GM21423 (cell line): Measurements from ENCODE around the gene SELL.
"Not testable (repeated sequence)": the region's sequence is repeated elsewhere in the genome, so short reads cannot be mapped to it uniquely, and the experiment has no call there.

Experiments
- ATAC-seq: cut with Tn5 transposase; IDR thresholded peaks from one replicate; pipeline ENCODE4 v1.9.1; 2021; ENCODE audit warnings: mild to moderate bottlenecking, moderate library complexity; ENCODE audit not compliant: unreplicated experiment

SELL gene

GRCh38 chr1:169670244-169670643, 41.2 kb downstream of the SELL start:
- ATAC-seq = not testable (repeated sequence)

GRCh38 chr1:169667699-169668596, 43.5 kb downstream of the SELL start:
- not testable (repeated sequence) for ATAC-seq

GRCh38 chr1:169667227-169667639, 44.2 kb downstream of the SELL start:
- ATAC-seq = peak; percentile 75

- not testable (repeated sequence) for ATAC-seq
Measured at GRCh38 chr1:169662680-169663079, 48.7 kb downstream of the SELL start.

GRCh38 chr1:169661066-169661465, 50.4 kb downstream of the SELL start:
- ATAC-seq = not testable (repeated sequence)

GRCh38 chr1:169658777-169659176, 52.6 kb downstream of the SELL start:
- not testable (repeated sequence) for ATAC-seq

GRCh38 chr1:169653873-169654272, 57.5 kb downstream of the SELL start:
- ATAC-seq = no peak

GRCh38 chr1:169651035-169651434, 60.4 kb downstream of the SELL start:
- no peak for ATAC-seq

- ATAC-seq = no peak
Measured at GRCh38 chr1:169650551-169650950, 60.9 kb downstream of the SELL start.

GRCh38 chr1:169648709-169649108, 62.7 kb downstream of the SELL start:
- ATAC-seq = no peak

- no peak for ATAC-seq
Measured at GRCh38 chr1:169648187-169648586, 63.2 kb downstream of the SELL start.

- no peak for ATAC-seq
Measured at GRCh38 chr1:169647512-169647911, 63.9 kb downstream of the SELL start.

- no peak for ATAC-seq
Measured at GRCh38 chr1:169644297-169644696, 67.1 kb downstream of the SELL start.
